Measurements from ENCODE around the gene MCM10.

GRCh38 chr10:13160934-13161856 lies at the start of gene MCM10:
- TF ChIP-seq CTCF (IDR thresholded peaks at IDR 0.05; ENCODE audit: low read depth, low read length) = peak; percentile 37
- TF ChIP-seq POLR2A (IDR thresholded peaks at IDR 0.05; ENCODE audit: extremely low read depth, insufficient read length) = peak; percentile 53
- peak; percentile 77 for TF ChIP-seq MAX (IDR thresholded peaks at IDR 0.05; ENCODE audit: low read depth, low read length)

All from NB4 (cell line).